HG03025 (cell line): ENCODE data around the gene FLOT1.
A peak's percentile ranks its signal among the peaks of the same experiment; 100 is the strongest.

Experiments used
- ATAC-seq: cut with Tn5 transposase; IDR thresholded peaks from one replicate; pipeline ENCODE4 v1.9.1; 2021; ENCODE audit warnings: mild to moderate bottlenecking, moderate library complexity; ENCODE audit not compliant: unreplicated experiment, low FRiP score

Gene FLOT1

GRCh38 chr6:30748851-30749540 is 6.5 kb upstream of the FLOT1 start:
- no peak for ATAC-seq

- ATAC-seq: no peak
Measured at GRCh38 chr6:30747902-30748769, 5.6 kb upstream of the FLOT1 start.

GRCh38 chr6:30747300-30747687 is 4.8 kb upstream of the FLOT1 start:
- ATAC-seq: no peak

- no peak for ATAC-seq
Measured at GRCh38 chr6:30744054-30744805, 1.7 kb upstream of the FLOT1 start, which contains the start of gene IER3. TSS of gene IER3 (minus strand) at chr6:30744547. CDS start at chr6:30744518, 29 bp downstream.

GRCh38 chr6:30743099-30744053 is 889 bp upstream of the FLOT1 start:
- ATAC-seq: peak; percentile 18

- ATAC-seq: no peak
Measured at GRCh38 chr6:30741789-30742315, 635 bp downstream of the FLOT1 start.

- ATAC-seq: no peak
Measured at GRCh38 chr6:30741063-30741779, 1.3 kb downstream of the FLOT1 start.

GRCh38 chr6:30740540-30740870 is 2.0 kb downstream of the FLOT1 start:
- no peak for ATAC-seq

- no peak for ATAC-seq
Measured at GRCh38 chr6:30738532-30738931, 4.0 kb downstream of the FLOT1 start.

- ATAC-seq: no peak
Measured at GRCh38 chr6:30735668-30736314, 6.7 kb downstream of the FLOT1 start.

GRCh38 chr6:30732237-30732943 is 10.1 kb downstream of the FLOT1 start:
- ATAC-seq: no peak

- ATAC-seq: no peak
Measured at GRCh38 chr6:30730601-30731435, 11.7 kb downstream of the FLOT1 start.

- no peak for ATAC-seq
Measured at GRCh38 chr6:30727920-30728553, 14.4 kb downstream of the FLOT1 start.

- no peak for ATAC-seq
Measured at GRCh38 chr6:30726506-30727413, 15.7 kb downstream of the FLOT1 start.

- ATAC-seq: no peak
Measured at GRCh38 chr6:30725713-30726505, 16.6 kb downstream of the FLOT1 start.
